ENCODE results near the gene C2orf68.
"Not testable (repeated sequence)": the region's sequence is repeated elsewhere in the genome, so short reads cannot be mapped to it uniquely, and the experiment has no call there.

C2orf68 gene

GRCh38 chr2:85642725-85643124 lies 30.9 kb upstream of the C2orf68 start:
- intact Hi-C loops (cut with DNase I): loop anchor here (10.0 kb wide), 1 partner anchor 62 kb away; no protein-coding TSS in a partner anchor
- DNase-seq: no peak

GRCh38 chr2:85635636-85636035 lies 23.8 kb upstream of the C2orf68 start:
- DNase-seq: no peak
- intact Hi-C loops (cut with DNase I): loop anchor here (10.0 kb wide), 1 partner anchor 179 kb away; no protein-coding TSS in a partner anchor

GRCh38 chr2:85635011-85635410 lies 23.1 kb upstream of the C2orf68 start:
- intact Hi-C loops (cut with DNase I): loop anchor here (10.0 kb wide), 1 partner anchor 180 kb away; no protein-coding TSS in a partner anchor
- no peak for DNase-seq

DNA sequence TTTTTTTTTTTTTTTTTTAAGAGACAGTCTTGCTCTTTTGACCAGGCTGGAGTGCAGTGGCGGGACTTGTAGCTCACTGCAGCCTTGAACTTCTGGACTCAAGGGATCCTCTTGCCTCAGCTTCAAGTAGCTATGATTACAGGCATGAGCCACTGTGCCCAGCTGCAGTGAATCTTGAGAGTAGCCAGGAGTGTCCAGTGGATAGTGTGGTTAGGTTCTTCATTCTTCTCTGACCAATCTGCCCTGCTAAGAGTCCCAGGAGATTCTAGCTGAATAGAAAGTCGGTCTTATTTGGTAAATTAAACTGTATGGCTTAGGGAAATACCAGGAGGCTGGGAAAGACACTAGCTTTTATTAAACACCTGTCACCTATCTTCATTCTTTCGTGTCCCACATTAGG lies 19.4 kb upstream of the C2orf68 start:
- DNase-seq: no peak
- intact Hi-C loops (cut with DNase I): loop anchor here (10.0 kb wide), 1 partner anchor 183 kb away; no protein-coding TSS in a partner anchor

- no peak for DNase-seq
- intact Hi-C loops (cut with DNase I): no loop called here
Measured at GRCh38 chr2:85628658-85629057, 16.8 kb upstream of the C2orf68 start.

- intact Hi-C loops (cut with DNase I): no loop called here
Measured at GRCh38 chr2:85623991-85624390, 12.1 kb upstream of the C2orf68 start.

GRCh38 chr2:85621338-85621737 lies 9.5 kb upstream of the C2orf68 start:
- DNase-seq: no peak
- intact Hi-C loops (cut with DNase I): no loop called here

More at GRCh38 chr2:85623991-85624390, 12.1 kb upstream of the C2orf68 start:
- DNase-seq: no peak

- no peak for DNase-seq
- intact Hi-C loops (cut with DNase I): no loop called here
Measured at GRCh38 chr2:85619617-85620016, 7.8 kb upstream of the C2orf68 start.

DNA sequence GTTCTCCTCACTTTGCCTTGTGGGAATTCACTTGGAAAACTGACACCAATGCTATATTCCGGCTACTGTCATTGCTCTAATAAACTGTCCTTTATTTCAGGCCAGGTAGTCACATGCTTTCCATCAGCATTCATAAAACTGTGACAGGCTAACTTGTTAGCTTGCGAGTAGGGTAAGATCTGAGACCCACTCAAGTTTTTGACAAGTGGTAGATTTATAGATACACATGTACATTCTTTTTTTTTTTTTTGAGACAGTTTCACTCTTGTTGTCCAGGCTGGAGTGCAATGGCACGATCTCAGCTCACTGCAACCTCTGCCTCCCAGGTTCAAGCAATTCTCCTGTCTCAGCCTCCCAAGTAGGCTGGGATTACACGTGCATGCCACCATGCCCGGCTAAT lies 5.9 kb upstream of the C2orf68 start:
- DNase-seq; intact Hi-C loops (cut with DNase I): not testable (repeated sequence)

DNA sequence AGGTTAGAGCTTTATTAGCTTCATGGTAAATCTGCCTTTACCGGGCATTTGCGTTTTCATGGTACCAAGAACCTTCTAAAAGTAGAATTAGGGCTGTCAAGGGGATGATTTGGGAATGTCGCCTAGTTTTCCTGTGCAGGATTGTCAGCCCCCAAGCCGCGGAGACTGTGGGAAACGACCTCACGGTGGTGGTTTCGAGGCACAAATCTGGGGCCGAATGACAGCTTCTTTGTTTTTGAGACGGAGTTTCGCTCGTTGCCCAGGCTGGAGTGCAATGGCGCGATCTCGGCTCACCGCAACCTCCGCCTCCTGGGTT lies 3.5 kb upstream of the C2orf68 start:
- intact Hi-C loops (cut with DNase I): no loop called here
- no peak for DNase-seq

DNA sequence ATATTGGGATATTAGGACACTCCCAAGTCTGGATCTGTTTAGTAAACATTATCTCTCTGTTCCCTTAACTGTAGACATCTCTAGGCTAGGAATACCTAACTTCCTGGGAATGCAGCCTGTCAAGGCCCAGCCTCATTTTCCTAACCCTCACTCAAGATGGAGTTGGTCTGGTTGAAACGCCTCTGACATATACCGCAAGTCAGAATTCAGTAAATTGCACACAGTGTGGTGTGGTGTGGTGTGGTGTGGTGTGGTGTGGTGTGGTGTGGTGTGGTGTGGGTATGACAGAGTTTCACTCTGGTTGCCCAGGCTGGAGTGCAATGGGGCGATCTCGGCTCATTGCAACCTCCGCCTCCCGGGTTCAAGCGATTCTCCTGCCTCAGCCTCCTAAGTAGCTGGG lies 2.9 kb upstream of the C2orf68 start:
- DNase-seq; intact Hi-C loops (cut with DNase I): not testable (repeated sequence)

DNA sequence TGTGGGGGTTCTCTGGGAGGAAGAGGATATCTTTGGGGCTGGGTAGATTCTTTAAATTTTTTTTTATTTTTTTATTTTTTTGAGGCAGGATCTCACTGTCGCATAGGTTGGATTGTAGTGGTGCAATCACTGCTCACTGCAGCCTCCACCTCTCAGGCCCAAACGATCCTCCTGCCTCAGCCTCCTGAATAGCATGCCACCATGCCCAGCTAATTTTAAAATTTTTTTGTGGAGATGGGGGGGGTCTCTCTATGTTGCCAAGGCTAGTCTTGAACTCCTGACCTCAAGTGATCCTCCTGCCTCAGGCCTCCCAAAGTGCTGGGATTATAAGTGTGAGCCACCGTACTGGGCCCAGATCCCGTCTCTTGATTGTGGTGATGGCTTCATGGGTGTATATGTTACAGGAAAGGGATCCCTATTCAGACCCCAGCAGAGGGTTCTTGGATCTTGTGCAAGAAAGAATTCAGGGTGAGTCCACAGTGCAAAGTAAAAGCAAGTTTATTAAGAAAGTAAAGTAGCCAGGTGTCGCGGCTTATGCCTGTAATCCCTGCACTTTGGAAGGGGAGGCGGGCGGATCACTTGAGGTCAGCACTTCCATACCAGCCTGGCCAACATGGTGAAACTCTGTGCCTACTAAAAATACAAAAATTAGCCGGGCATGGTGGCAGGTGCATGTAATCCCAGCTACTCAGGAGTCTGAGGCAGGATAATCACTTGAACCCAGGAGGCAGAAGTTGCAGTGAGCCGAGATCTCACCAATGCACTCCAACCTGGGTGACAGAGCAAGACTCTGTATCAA lies 2.0 kb upstream of the C2orf68 start:
- intact Hi-C loops (cut with DNase I): no loop called here
- DNase-seq: no peak

DNA sequence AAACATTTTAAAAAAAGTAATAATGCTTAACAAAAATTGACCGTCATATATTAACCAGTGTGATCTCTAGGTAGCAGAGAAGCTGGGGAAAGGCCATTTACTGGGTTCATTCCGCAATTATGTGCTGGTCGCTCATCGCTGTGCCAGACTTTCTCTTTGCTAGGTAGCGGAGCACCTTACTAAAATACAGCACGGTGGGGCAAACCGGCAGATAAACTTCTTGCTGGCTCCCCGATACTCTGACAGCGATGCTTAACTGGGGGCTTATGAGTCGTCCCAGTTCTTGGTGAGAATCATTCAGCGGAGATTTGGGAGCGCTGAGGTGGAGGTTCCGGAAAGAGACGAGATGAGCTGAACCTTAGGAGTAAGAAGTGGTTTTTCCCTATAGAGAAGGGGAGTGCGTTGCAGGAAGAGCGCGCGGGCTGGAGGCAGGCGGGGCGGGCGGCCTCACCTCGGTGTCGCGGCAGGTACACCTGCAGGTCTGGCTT lies 605 bp downstream of the C2orf68 start:
- DNase-seq: no peak
- intact Hi-C loops (cut with DNase I): no loop called here

GRCh38 chr2:85607268-85608215 lies 4.3 kb downstream of the C2orf68 start:
- intact Hi-C loops (cut with DNase I): no loop called here
- no peak for DNase-seq

DNA sequence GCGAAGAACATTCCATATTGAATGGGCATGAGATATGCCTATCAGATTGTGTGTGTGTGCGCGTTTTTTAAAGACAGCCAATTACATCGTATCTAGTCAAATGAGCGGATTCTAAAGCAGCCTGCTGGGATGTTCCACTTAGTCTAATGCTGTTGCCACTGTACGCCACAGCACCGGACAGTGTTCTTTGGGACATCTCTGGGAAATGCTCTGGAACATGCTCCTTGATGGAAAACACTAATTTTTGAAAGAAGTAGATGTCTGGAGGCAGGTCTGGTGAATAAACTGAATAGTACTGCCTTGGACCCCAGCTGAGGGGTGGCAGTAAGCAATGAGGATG lies 5.8 kb downstream of the C2orf68 start:
- intact Hi-C loops (cut with DNase I): no loop called here
- no peak for DNase-seq

GRCh38 chr2:85605406-85606115 lies 6.3 kb downstream of the C2orf68 start:
- no peak for DNase-seq
- intact Hi-C loops (cut with DNase I): no loop called here

DNA sequence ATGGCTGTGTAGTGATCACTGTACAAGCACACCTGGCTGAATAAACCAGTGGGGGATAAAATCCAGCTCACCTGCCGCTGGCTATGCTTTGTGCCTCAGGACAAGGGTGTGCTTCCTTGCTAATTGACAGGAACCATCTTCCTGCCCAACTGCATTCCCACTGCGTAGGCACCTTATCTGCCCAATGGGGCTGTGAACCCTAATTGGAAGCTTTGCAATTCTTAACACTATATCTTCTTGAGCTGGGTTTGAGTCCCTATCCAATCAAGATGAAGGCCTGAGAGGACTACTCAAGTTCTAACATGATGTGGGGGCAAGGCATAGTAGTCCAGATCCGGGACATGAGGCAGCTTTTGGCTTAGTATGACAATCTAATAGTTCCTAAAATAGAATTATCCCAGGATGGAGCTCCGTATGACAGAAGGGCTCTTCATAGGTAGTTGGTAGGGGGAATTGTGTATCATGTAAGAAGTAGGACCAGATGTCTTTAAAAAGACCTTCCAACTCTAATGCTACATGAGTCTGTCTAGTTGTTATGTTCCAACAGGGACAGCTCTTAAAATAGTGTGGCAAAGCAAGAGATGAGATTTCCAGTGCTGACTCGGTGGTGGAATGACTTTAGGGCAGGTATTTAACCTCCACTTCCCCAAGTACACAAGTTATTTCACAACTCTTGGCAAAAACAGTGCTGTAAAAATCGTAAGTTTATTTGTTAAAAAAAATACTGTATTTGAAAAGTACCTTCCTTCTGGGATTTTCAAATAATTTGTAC lies 7.1 kb downstream of the C2orf68 start:
- intact Hi-C loops (cut with DNase I): no loop called here
- no peak for DNase-seq

GRCh38 chr2:85604133-85604444 lies 7.8 kb downstream of the C2orf68 start:
- intact Hi-C loops (cut with DNase I); DNase-seq: not testable (repeated sequence)
